GM12878 (cell line): Measurements from ENCODE around the gene FCHSD2. TPM values are rescaled to one million over a fixed set of nuclear protein-coding genes. Genes with fewer than 3 reads are reported as not detected.

ENCODE experiments used
- ATAC-seq: fragments of 200-7000 bp; cut with Tn5 transposase; 3 replicates; pipeline ENCODE4 v1.9.1; 2020; ENCODE audit warnings: mild to moderate bottlenecking, moderate library complexity
- BruUV-seq: library from RNA; stranded (reverse); fragments of 400-500 nt; replicated peaks from 2 replicates; lab custom pipeline; 2021; lab: Mats Ljungman, UMichigan
- CTCF ChIA-PET: fragments of 300-600 bp; sonication (Branson Sonifier 250); formaldehyde crosslinking; extraction: SDS; loops from one replicate; lab custom pipeline; 2021; ENCODE audit warnings: inconsistent platforms; lab: Yijun Ruan, JAX
- POLR2A ChIA-PET: fragments of 350-600 bp; formaldehyde crosslinking; extraction: SDS; loops from one replicate; lab custom pipeline; 2021; ENCODE audit warnings: inconsistent platforms; lab: Charles Lee
- RAD21 ChIA-PET: fragments of 300-600 bp; sonication (Branson Sonifier 250); formaldehyde crosslinking; loops from one replicate; lab custom pipeline; 2023; ENCODE audit warnings: antibody characterized with exemption; ENCODE audit not compliant: unreplicated experiment; lab: Charles Lee
- SMC1A ChIA-PET: fragments of 300-600 bp; sonication (Branson Sonifier 250); formaldehyde crosslinking; loops from one replicate; lab custom pipeline; 2023; ENCODE audit not compliant: unreplicated experiment, uncharacterized antibody; lab: Charles Lee
- DNase-seq: peaks from one replicate; pipeline ENCODE4 v3.0.0-alpha.2; 2011; ENCODE audit warnings: low read depth, low spot score
- FAIRE-seq: peaks from 3 replicates; lab custom pipeline; 2011; peaks lifted over from hg19 to GRCh38; lab: Jason Lieb, UNC
- H2AFZ ChIP-seq: 2 replicates; pipeline ENCODE4 v1.6.0; 2011; ENCODE audit warnings: low read depth, low read length, control low read depth; ENCODE audit not compliant: control insufficient read depth
- H3K27ac ChIP-seq: 2 replicates; pipeline ENCODE4 v1.5.1; 2011; ENCODE audit warnings: control low read depth; ENCODE audit not compliant: control insufficient read depth, insufficient read depth
- H3K27me3 ChIP-seq, 2 experiments: replicated peaks in 1 of 2; 2 replicates each; pipeline versions ENCODE4 v1.6.0 to v1.6.1; 2011; ENCODE audit warnings: low read length in 1 of 2; ENCODE audit not compliant: control insufficient read depth in 2 of 2, insufficient read depth in 2 of 2
- H3K36me3 ChIP-seq, 2 experiments: 2 replicates each; pipeline ENCODE4 v1.5.1; 2011; ENCODE audit warnings: low read length in 1 of 2; ENCODE audit not compliant: control insufficient read depth in 2 of 2, insufficient read depth in 2 of 2
- H3K4me1 ChIP-seq: 2 replicates; pipeline ENCODE4 v1.6.1; 2011; ENCODE audit warnings: mild to moderate bottlenecking, low read length, moderate library complexity, mixed read lengths; ENCODE audit not compliant: control insufficient read depth, insufficient read depth
- H3K4me2 ChIP-seq: 2 replicates; pipeline ENCODE4 v1.6.0; 2011; ENCODE audit warnings: control low read depth; ENCODE audit not compliant: control insufficient read depth, insufficient read depth
- H3K4me3 ChIP-seq: fragments of 200-600 bp; sonication (generic); 2 replicates; pipeline ENCODE4 v1.5.1; 2016
- H3K79me2 ChIP-seq: 2 replicates; pipeline ENCODE4 v1.6.0; 2011; ENCODE audit warnings: low read length; ENCODE audit not compliant: control insufficient read depth, insufficient read depth
- H3K9ac ChIP-seq: 2 replicates; pipeline ENCODE4 v1.8.0; 2011; ENCODE audit warnings: low read length, control low read depth, mixed read lengths; ENCODE audit not compliant: control insufficient read depth, insufficient read depth
- H3K9me3 ChIP-seq: replicated peaks from 3 replicates; pipeline ENCODE4 v1.5.1; 2011; ENCODE audit warnings: mild to moderate bottlenecking, low read length; ENCODE audit not compliant: control insufficient read depth, insufficient read depth
- H4K20me1 ChIP-seq: 2 replicates; pipeline ENCODE4 v1.6.0; 2011; ENCODE audit not compliant: control insufficient read depth, insufficient read depth
- ATF2 ChIP-seq: IDR thresholded peaks from 2 replicates; pipeline ENCODE4 v1.6.1; 2012; ENCODE audit warnings: low read length, inconsistent platforms
- EED ChIP-seq: sonication (generic); IDR thresholded peaks from 2 replicates; pipeline ENCODE4 v1.6.1; 2016; ENCODE audit warnings: antibody characterized with exemption, low read depth
- FOXK2 ChIP-seq: fragments of 450-650 bp; IDR thresholded peaks from 2 replicates; pipeline ENCODE4 v1.6.1; 2017; ENCODE audit warnings: mild to moderate bottlenecking, moderate library complexity
- HDAC6 ChIP-seq: fragments of 200-600 bp; sonication (generic); IDR thresholded peaks from one replicate; pipeline ENCODE4 v1.8.0; 2017; ENCODE audit warnings: antibody characterized with exemption; ENCODE audit not compliant: unreplicated experiment
- KAT2A ChIP-seq: conservative IDR thresholded peaks from 2 replicates; pipeline ENCODE4 v1.6.1; 2011; ENCODE audit warnings: low read depth, low read length; ENCODE audit not compliant: control insufficient read depth
- KLF5 ChIP-seq: fragments of 450-650 bp; IDR thresholded peaks from 2 replicates; pipeline ENCODE4 v1.6.1; 2014; ENCODE audit warnings: mild to moderate bottlenecking; ENCODE audit not compliant: partially characterized antibody
- LARP7 ChIP-seq: fragments of 450-650 bp; IDR thresholded peaks from 2 replicates; pipeline ENCODE4 v1.6.1; 2017; ENCODE audit warnings: mild to moderate bottlenecking
- NFXL1 ChIP-seq: fragments of 450-650 bp; IDR thresholded peaks from 2 replicates; pipeline ENCODE4 v1.6.1; 2017; ENCODE audit warnings: antibody characterized with exemption, mild to moderate bottlenecking, borderline replicate concordance
- PBX3 ChIP-seq: IDR thresholded peaks from 2 replicates; pipeline ENCODE4 v1.6.1; 2011; ENCODE audit warnings: mild to moderate bottlenecking, low read depth, low read length, moderate library complexity; ENCODE audit not compliant: insufficient replicate concordance
- POLR2AphosphoS5 ChIP-seq: IDR thresholded peaks from 2 replicates; pipeline ENCODE4 v1.6.1; 2011; ENCODE audit warnings: mild to moderate bottlenecking, low read length, inconsistent platforms
- RB1 ChIP-seq: fragments of 450-650 bp; formaldehyde crosslinking; IDR thresholded peaks from 2 replicates; pipeline ENCODE4 v1.6.1; 2017; ENCODE audit warnings: mild to moderate bottlenecking, borderline replicate concordance
- SKIL ChIP-seq: fragments of 450-650 bp; IDR thresholded peaks from 2 replicates; pipeline ENCODE4 v1.6.1; 2017; ENCODE audit warnings: mild to moderate bottlenecking, low read depth, inconsistent platforms; ENCODE audit not compliant: poor library complexity, severe bottlenecking
- SMC3 ChIP-seq: IDR thresholded peaks from 2 replicates; pipeline ENCODE4 v1.6.1; 2011; ENCODE audit warnings: low read length, improper control_type of control experiment, borderline replicate concordance
- SUPT20H ChIP-seq: IDR thresholded peaks from 2 replicates; pipeline ENCODE4 v1.6.1; 2011; ENCODE audit warnings: low read depth, mild to moderate bottlenecking, low read length, moderate library complexity, borderline replicate concordance; ENCODE audit not compliant: control insufficient read depth
- TCF12 ChIP-seq: IDR thresholded peaks from 2 replicates; pipeline ENCODE4 v1.6.1; 2011; ENCODE audit warnings: low read depth, mild to moderate bottlenecking, low read length
- ZNF687 ChIP-seq: fragments of 450-650 bp; IDR thresholded peaks from 2 replicates; pipeline ENCODE4 v1.6.1; 2017; ENCODE audit warnings: mild to moderate bottlenecking, moderate library complexity
- whole genome bisulfite sequencing: methylation state at CpG from one replicate; pipeline ENCODE4 v1.1.6; 2016; ENCODE audit warnings: low lambda C conversion rate; ENCODE audit not compliant: insufficient replicate concordance, insufficient coverage; ENCODE audit errors: missing lambda C conversion rate; 5-methylcytosine and 5-hydroxymethylcytosine counted together
- in situ Hi-C: fragments of 300-500 bp; cut with MboI; formaldehyde crosslinking; loops from 9 replicates; pipeline ENCODE4 v1.14.3; 2018; ENCODE audit warnings: mixed read lengths
- intact Hi-C: fragments of 100-400 bp; cut with micrococcal nuclease; formaldehyde crosslinking; loops from one replicate; pipeline ENCODE4 v1.14.2; 2022; ENCODE audit not compliant: unreplicated experiment
- polyA plus RNA-seq, 11 experiments: library from polyadenylated mRNA; depleted of rRNA in 4 of 11; unstranded in 6 of 11; stranded (reverse) in 5 of 11; fragments of >200 nt; fragmentation: Nextera tagmentation in 4 of 11; fragmentation: Illumina TruSeq in 1 of 11; extraction: Ambion mirVana in 4 of 11; extraction: Trizol in 1 of 11; gene quantifications; 1 replicate in 1 of 11; 2 replicates in 10 of 11; pipeline versions ENCODE4 v1.2.1 to v1.2.3, GENCODE V29; 2011 to 2016; ENCODE audit warnings: inconsistent platforms in 2 of 11, missing spikeins in 2 of 11, low read depth in 1 of 11
- total RNA-seq, 4 experiments: library from RNA; depleted of rRNA in 3 of 4; stranded (reverse); fragments of >200 nt in 3 of 4; fragmentation: Illumina TruSeq in 1 of 4; extraction: Trizol in 1 of 4; gene quantifications; 2 replicates each; pipeline versions ENCODE4 v1.2.1 to v1.2.3, GENCODE V29; 2013 to 2021

The FCHSD2 gene
- total and polyA plus RNA-seq, 10 of the 15 experiments (the other 5 are each of a cell fraction or from before 2014, with no cell fraction given) = 13.2 to 89.8 (median 47.8) TPM

- intact Hi-C loops = no loop called here
- H3K27ac ChIP-seq = no peak overlapping the region
- no peak for ATAC-seq
- no TSS peak for BruUV-seq
- ChIA-PET RAD21 (interaction anchor here (1.0 kb wide), 1 partner anchor 211 kb away, joined by 3 read pairs; the partner anchor contains the start of gene FCHSD2), SMC1A (interaction anchor here (0.5 kb wide), 1 partner anchor 104 kb away, joined by 3 read pairs; no protein-coding TSS in a partner anchor), CTCF (no interaction called here), POLR2A (no interaction called here)
- no peak for FAIRE-seq
- no peaks in the 10 kb centered on the region for H4K20me1 ChIP-seq
- in situ Hi-C loops = no loop called here
- H3K9ac ChIP-seq = no peak overlapping the region
- H2AFZ ChIP-seq = no peak overlapping the region
- H3K4me2 ChIP-seq = no peak overlapping the region
- no peaks in the 10 kb centered on the region for H3K4me1 ChIP-seq
- DNase-seq = no peak
- no peak overlapping the region for H3K4me3 ChIP-seq
- no peaks in the 10 kb centered on the region for H3K27me3 ChIP-seq
- WGBS = 100% methylated on average over 1 of the region's 1 CpG
- no peaks in the 10 kb centered on the region for H3K9me3 ChIP-seq
- peaks cover 0 to 14% of the 10 kb centered on the region in 2 experiments for H3K36me3 ChIP-seq
- H3K79me2 ChIP-seq = 0 out of 2 replicates have a peak, but pooled peaks cover 1% of the 10 kb centered on the region
- TF ChIP-seq SMC3 (no peak), SUPT20H (no peak), PBX3 (no peak), FOXK2 (no peak), SKIL (no peak), POLR2AphosphoS5 (no peak), LARP7 (no peak), ZNF687 (no peak), HDAC6 (no peak), KLF5 (no peak), RB1 (no peak), EED (no peak), KAT2A (no peak), ATF2 (no peak), NFXL1 (no peak), TCF12 (no peak)
Observed at GRCh38 chr11:72932132-72932570, 210.0 kb downstream of the FCHSD2 start.
